Measurements from ENCODE around the gene WNT7A.
"Not testable (repeated sequence)": the region's sequence is repeated elsewhere in the genome, so short reads cannot be mapped to it uniquely, and the experiment has no call there.

The WNT7A gene

GRCh38 chr3:13879946-13880810, at the start of gene WNT7A:
Gene WNT7A (minus strand): TSS chr3:13880071. CDS start chr3:13879816, 255 bp downstream.
- peak; percentile 73 for DNase-seq

DNA sequence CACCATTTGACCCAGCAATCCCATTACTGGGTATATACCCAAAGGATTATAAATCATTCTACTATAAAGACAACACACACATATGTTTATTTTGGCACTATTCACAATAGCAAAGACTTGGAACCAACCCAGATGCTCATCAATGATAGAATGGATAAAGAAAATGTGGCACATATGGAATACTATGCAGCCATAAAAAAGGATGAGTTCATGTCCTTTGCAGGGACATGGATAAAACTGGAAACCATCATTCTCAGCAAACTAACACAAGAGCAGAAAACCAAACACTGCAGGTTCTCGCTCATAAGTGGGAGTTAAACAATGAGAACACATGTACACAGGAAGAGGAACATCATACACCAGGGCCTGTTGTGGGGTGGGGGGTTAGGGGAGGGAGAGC, 48.9 kb upstream of the WNT7A start:
- DNase-seq: not testable (repeated sequence)

DNA sequence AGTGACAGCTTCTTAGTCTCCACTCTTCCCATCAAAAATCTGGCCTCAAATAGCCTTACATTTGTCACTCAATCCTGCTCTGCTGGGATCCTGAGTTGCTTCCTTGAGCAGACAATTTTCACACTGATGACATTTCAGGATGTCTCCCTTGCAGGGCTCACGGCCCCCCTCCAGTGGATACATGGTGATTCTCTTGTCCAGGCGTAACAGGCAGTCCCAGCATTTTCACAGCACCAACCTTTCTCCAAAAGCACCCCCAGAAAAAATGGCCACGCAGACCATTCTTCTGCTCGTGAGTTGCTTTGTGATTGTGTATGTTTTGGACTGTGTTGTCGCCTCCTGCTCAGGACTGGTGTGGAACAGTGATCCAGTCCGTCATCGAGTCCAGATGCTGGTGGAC, 47.4 kb upstream of the WNT7A start:
- DNase-seq: no peak

- no peak for DNase-seq
Observed at GRCh38 chr3:13916375-13916774, 36.5 kb upstream of the WNT7A start.

DNA sequence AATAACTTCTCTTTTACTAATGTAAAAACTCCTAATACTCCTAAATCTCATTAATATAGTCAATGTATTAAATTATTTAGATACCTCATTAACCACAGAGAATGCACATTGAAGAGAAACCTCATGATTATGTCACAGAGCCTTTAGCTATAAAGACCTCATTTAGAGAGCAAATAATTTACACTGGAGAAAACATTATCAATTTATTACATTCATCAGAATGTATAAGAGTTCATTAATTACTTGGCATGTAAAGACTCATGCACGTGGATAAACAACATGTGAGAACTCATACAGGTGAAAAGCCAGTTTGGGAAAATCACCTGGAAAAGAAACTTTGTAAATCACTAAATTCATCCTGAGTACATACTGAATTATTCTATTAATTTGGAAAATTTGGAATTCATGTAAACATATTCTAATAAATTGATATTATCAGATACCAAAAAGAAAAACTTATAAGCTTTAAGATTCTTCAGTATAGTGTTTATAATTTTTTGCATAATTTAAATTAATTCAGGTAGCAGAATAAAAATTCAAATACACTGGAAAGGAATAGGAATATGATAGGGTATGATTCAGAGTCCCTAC, 22.9 kb upstream of the WNT7A start:
- DNase-seq: no peak

DNA sequence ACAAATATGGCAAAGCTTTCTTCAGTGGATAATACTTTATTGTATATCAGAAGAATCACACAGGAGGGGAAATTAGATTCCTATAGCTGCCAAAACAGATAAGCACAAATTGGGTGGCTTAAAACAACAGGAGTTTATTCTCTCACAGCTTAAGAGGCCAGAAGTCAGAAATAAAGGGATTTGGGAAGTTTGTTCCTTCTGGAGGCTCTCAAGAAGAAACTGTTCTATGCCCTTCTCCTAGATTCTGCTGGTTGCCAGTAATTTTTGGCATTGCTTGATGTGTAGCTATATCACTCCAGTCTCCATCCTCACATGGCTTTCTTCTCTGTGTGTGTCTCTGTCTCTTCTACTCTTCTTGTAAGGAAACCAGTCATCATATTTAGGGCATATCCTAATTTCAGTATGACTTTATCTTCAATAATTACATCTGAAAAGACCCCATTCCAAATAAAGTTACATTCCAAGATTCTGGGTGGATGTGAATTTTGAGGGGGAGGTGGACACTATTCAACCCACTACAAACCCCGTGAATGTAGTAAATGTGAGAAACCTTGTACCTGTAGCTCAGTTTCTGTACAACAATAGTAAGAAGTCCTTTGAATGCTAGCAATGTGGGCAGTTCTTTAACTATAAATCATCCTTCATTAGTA, 22.2 kb upstream of the WNT7A start:
- DNase-seq: no peak

GRCh38 chr3:13898346-13898745, 18.5 kb upstream of the WNT7A start:
- no peak for DNase-seq

DNA sequence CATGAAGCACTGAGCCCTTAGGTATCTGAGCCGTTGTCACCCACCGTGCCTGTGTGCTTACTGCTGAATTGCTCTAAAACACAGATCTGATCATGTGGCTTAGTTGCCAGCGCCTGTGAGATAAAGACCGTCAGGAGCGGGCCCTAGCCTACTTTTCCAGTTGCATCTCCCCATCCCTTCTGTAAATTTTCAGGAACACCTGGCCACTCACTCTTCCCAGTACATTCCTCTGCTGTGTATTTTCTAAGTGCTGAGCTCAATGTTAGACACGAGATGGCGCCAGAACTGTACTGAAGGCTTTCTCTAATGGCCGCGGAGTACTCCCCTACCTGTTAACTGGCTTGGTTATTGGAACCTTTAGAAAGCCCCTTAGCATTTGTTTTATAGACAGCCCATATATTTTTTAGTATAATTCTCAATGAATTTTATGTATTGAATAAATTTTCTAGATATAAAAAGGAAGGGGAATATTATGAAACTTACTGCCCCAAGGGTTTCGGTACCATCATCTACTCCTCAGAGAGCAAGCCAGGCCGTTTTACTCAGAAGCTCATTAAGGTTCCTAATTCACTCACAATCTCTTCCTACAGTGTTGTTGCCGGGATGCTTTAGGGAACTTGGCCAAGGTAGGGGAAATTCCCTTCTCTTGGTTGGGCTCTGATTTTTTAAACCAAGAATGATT, 16.7 kb upstream of the WNT7A start:
- DNase-seq: peak; percentile 75

DNA sequence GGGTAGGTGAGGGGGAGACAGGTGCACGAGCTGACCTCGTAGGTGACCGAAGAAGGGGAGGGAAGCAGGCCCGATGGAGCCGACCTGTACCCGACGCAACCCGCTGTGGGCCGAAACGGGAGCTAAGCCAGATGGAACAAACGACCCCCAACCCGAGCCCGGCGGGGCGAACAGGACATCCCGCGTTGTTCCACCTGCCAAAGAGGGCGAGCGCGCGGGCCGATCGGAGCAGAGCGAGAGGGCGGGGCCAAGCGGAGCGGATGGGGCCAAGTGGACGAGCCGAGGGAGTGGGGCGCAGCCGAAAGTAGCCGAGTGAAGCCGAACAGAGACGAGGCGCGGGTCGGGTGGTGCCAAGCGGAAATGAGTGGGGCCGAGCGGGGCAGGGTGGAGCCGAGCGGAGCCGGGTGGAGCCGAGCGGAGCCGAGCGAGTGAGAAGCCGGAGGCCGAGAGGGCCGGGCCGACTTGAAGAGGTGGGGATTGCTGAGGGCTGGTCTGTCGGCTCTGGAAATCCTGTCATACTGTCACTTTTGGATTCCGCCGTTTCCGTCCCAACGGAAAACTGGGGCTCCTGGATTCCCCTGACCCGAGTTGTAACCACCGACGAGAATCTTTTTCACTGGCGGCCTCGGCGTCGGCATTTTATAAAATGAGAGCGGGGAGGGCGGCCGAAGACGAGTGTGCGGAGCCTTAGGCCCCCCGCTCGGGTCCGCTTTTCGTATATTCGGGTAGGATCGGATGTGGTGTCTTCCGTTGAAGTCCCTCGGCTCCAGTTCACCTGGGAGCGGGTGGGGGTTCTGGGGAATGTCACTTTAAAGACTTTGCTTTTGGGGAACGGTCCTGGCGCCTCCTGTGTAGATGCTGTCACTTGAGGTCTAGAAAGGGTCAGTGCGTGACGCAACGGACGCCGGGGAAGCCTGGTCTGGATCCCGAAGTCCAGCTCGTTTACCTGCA, 15.6 kb upstream of the WNT7A start:
- DNase-seq: peak; percentile 96

DNA sequence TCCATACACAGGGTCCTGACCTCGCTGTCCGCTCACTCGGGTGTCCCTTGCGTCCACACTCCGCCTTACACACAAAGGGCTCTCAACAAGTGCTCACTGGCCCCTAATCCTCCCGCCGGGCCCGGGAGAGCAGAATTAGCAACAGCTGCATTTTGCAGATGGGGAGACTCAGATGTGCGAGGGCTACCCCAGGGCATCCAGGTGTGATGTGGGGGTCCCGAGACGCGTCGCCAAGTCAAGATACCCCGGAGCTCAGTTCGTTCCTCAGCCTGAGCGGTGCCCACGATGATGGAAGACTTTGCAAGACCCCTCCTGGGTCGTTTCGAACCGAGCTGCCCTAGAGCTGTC, 14.9 kb upstream of the WNT7A start:
- no peak for DNase-seq

GRCh38 chr3:13894096-13894806, 14.4 kb upstream of the WNT7A start:
- DNase-seq: no peak

- DNase-seq: no peak
Observed at GRCh38 chr3:13892304-13892703, 12.4 kb upstream of the WNT7A start.

DNA sequence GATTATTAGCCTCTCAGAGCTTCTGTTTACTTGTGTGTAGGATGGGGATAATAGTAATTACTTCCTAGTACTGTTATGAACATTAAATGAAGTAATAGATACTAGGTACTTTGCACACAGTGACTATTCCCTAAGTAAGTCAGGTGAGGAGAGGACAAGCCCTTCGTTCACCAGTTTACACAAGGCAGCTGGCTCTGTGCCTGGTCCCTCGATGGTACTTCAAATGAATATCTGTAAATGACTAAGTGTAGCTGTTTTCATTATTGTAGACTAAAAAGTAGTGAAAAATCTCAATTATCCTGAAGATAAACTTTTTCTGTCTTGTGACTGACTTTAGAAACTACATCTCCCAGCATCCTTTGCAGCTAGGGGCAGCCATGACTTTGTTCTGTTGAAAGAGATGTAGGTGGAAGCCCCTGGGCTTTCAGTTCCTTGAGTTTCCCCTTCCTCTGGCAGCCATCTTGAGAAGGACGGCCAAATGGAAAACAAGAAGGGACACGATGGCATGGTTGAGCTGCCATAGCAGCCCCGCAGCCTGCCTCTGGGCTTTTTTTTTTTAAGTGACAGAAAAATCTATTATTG, 11.7 kb upstream of the WNT7A start:
- no peak for DNase-seq

DNA sequence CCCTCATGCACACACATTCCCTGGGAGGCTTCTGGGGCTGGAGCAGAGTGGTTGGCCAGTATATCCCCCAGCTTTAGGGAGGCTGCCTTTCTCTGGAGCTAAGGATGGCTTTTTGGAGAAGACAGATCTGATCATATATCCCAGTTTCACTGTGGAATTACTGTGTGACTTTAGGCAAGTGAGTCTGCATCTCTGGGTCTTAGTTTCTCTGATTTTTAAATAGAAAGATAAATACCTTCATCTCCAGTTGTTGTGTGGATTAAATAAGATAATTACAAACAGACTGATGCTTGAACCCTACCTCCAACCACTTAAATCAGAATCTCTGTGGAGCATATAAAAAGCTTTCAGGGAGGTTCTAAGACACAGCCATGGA, 11.1 kb upstream of the WNT7A start:
- DNase-seq: no peak

GRCh38 chr3:13890377-13891016, 10.6 kb upstream of the WNT7A start:
- DNase-seq: peak; percentile 60

- no peak for DNase-seq
Observed at GRCh38 chr3:13888576-13888975, 8.7 kb upstream of the WNT7A start.

- DNase-seq: no peak
Observed at GRCh38 chr3:13887495-13888300, 7.8 kb upstream of the WNT7A start.

DNA sequence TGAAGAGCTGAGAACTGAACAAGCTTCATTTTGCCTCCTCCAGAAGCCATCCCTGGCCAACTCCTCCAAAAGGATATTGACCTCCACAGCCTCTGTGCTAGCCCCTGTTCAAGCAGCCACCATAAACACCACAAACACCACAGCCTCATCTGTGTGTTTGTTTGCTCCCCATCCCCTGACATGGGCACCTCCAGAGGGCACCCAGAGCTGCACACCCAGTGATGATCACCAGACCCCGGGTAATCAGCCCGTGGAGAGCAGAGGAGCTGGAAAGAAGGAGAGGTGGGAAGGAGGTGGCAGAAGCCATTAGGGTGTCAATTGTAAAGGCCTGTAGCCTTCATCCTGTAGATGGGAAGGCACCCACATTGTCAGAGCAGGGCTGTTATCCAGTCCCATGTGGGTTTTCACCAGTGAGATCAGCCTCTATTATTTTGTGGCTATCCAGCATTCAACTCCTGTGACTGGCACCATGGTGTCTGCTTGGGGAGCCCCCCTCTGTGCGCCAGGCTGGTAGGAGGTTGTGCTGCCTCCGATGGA, 6.8 kb upstream of the WNT7A start:
- DNase-seq: no peak

DNA sequence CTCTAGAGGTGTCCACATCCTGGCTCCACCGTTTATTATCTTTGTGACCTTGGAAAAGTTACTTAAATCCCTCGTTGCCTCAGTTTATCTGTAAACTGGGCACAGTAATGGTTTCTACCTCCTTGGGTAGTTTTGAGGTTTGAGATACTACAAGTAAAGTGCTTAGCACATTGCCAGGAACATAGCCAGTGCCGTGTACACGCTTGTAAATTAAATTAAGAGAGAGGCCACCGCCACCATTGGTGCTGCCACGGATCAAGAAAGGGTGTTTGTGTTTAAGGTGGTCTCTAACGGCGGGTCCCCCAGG, 5.8 kb upstream of the WNT7A start:
- DNase-seq: no peak
